GM20431 (cell line): ENCODE data around the gene AKAP9.
"Not testable (repeated sequence)": the region's sequence is repeated elsewhere in the genome, so short reads cannot be mapped to it uniquely, and the experiment has no call there.

Source experiments
- in situ Hi-C: fragments of 300-500 bp; cut with MseI, MboI; formaldehyde crosslinking; loops from one replicate; pipeline ENCODE4 v1.15.0; 2020; ENCODE audit warnings: low sequenced_read_pairs; ENCODE audit not compliant: unreplicated experiment

The AKAP9 gene

DNA sequence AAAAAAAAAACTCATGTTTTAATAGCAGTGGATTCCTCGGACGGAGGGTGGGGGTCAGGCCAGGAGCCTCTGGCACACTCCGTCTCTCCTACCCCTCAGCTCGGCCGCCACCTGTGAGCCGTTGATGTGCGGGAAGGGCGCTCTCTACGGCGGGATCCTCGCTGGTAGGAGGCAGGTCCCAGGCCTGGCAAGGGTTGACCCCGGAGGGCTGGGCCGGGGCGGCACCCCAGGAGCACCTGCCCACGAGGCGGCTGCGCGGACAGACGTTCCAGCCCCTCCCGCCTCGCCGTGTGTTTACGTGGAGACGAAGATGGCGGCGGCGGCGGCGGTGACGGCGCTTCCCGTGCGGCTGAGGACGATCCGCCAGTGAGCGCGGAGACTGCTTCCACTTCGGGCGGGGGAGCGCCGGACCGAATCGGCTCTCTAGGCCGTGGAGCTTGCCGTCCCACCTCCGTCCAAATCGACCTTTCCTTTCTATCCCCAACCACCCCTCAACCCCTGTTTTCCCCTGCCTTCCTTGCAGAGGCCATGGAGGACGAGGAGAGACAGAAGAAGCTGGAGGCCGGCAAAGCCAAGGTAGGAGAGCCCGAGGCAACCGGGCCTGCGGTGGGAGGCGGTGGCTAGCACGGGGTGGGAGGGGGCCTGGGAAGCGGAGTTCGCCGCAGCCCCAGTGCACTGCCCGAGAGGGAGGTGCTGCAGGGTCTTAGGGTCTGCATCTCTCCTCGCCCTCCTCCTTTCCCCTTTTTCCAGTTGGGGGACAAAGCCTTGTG, at the start of gene AKAP9:
AKAP9 (plus strand) TSS at position 291 of the 770 bp plus-strand sequence; CDS start at position 529, 238 bp downstream.
- in situ Hi-C loops, result no loop called here

DNA sequence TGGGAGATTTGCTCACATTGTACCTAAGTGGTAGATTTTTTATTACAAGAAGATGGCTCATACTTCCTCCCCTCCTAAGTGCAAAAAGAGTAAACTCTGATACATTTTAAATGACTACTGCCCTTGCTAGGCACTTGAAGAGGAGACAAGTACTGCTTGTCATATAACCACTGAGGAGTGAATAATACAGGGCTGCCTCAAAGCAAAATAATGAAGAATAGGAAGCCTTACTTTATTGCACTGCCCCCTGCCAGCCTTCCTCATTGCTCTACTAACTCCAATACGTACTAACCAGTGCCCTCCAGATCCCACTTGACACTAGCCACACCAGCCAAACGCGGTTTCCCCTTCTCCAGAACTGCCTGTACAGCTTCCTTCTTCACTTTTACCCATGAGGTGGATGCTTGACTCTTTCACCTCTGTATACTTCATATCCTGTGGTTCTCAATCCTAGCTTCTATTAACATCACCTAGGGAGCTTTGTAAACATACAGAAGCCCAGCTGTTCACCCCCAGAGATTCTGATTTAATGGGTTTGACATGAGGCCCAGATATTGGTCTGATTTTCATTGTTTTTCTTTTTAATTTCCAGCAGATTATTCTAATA, 48.5 kb upstream of the AKAP9 start:
- in situ Hi-C loops, result no loop called here

DNA sequence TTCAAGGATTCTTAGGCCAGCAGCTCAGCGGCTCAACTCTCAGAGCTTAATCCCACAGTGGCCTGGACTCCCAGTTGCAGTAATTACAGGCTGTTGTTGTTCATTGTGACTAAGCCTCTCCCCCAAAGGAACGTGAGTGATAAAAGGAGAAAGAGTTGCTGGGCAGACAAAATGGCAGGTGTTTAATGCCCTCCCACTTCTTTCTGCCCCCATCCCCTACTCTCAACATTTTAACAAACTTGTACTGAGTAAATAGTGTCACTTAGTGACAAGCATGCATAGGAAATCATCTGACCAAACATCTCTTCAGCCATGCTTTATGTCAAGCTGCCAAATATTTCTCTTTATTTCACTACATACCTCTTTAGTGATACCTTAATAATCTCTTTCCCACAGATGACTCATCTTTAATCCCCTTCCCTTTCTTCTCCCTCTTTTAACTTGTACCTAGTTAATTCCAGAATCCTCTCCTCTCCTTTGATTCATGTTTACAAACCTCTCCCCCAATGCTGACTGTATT, 47.8 kb upstream of the AKAP9 start:
- in situ Hi-C loops, result no loop called here

DNA sequence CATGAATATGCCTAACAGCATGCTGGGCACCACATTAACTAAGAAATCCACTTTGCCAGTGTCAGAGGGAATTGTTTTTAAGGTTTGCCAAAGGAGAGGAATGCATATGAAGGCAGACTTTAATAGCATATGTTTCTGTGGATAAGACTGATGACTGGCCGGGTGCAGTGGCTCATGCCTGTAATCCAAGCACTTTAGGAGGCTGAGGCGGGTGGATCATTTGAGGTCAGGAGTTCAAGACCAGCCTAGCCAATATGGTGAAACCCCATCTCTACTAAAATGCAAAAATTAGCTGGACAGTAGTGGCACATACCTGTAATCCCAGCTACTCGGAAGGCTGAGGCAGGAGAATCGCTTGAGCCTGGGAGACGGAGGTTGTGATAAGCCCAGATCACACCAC, 47.0 kb upstream of the AKAP9 start:
- in situ Hi-C loops, result not testable (repeated sequence)

GRCh38 chr7:91894781-91895480, 45.7 kb upstream of the AKAP9 start:
- in situ Hi-C loops, result no loop called here

GRCh38 chr7:91898240-91898992, 42.2 kb upstream of the AKAP9 start:
- in situ Hi-C loops, result no loop called here

DNA sequence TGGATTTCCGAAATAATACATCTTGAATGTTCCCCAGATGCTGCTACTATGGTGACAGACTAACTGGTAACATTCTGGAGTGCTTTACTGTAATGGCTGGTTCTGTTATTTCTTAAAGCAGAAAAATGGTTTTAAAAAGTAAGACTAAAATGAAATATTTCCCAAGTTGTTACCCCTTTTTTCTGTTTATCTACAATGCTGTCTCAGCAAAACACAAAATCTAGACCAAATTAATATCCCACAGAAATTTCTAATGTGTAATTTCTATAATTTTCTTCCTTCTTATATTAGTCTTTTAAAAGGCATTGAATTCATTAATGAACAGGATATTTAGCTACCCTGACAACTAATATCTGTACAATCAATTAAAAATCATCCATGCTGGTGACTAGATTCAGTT, 41.1 kb upstream of the AKAP9 start:
- in situ Hi-C loops, result no loop called here

GRCh38 chr7:91910171-91910570, 30.5 kb upstream of the AKAP9 start:
- in situ Hi-C loops, result no loop called here

- in situ Hi-C loops, result no loop called here
Observed at GRCh38 chr7:91911121-91911520, 29.5 kb upstream of the AKAP9 start.

GRCh38 chr7:91912494-91912893, 28.2 kb upstream of the AKAP9 start:
- in situ Hi-C loops, result no loop called here

DNA sequence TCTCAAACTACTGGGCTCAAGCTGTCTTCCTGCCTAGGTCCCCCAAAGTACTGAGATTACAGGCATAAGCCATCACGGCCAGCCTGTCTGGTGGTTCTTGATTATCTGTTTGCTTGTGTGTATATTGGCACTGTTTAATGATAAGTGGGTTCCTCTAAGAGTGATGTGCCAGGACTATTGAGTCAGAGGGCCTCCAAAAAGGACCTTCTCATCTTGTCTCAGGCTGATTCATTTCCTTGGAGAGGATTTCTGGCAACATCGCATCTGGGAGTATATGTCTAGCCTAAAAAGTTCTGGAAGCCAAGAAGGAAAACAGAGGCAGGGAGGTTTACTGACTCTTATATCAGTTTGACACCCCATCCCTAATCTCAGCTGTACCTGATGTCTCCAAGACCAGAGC, 27.1 kb upstream of the AKAP9 start:
- in situ Hi-C loops, result no loop called here

- in situ Hi-C loops, result no loop called here
Observed at GRCh38 chr7:91915401-91916050, 25.1 kb upstream of the AKAP9 start.

DNA sequence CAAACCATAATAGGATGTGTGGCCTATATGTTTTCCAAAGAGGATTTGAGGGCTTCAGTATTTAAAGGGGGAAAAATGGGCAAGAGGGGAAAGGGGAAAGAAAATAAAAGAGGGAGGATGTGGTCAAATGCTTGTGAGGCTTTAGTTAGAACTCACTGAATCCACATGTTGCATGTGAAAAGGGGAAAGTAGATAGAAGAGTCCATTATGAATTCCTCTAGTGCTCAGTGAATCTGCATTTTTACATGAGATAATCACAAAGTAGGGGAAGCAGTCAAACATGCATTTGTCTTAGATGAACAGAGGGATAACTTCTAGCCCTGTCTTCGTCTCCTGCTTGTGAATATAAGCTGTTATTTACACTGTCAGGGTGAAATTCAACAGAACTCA, 24.6 kb upstream of the AKAP9 start:
- in situ Hi-C loops, result no loop called here

DNA sequence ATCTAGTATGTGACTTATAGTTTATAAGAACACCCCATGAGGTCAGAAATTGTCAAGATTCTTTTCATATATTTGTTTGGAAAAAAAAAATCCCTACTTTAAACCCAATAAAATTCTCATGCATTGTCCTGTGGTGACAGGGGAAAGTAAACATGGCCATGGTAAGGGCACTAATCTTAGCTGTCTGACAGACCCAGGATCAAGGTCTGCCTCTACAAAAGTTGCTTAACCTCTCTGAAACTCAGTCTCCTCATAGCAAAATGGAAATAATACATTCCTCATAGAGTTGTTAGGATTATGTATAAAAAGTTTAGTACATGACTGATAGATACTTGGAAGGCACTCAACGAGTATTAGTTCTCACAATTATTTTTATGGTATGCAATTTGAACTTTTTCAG, 22.3 kb upstream of the AKAP9 start:
- in situ Hi-C loops, result no loop called here

GRCh38 chr7:91922857-91923256, 17.8 kb upstream of the AKAP9 start:
- in situ Hi-C loops, result no loop called here

DNA sequence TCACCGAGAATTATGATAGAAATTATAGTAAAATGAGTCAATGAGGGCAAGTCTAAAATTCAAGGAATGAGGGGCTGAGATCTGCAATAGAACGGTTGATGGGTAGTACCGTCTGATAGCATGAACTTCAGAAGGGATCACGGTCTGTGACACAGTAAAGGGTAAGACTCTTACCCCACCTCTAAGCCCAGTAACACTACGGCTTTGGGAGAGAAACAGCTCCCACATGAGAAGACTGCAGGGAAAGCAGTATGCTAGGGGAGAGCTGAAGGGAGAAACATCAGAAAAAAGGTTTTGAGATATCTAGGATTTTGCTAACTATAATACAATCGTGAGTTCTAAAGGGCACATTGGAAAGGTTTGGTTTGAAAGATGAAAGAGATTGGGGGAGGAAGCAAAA, 12.8 kb upstream of the AKAP9 start:
- in situ Hi-C loops, result no loop called here

DNA sequence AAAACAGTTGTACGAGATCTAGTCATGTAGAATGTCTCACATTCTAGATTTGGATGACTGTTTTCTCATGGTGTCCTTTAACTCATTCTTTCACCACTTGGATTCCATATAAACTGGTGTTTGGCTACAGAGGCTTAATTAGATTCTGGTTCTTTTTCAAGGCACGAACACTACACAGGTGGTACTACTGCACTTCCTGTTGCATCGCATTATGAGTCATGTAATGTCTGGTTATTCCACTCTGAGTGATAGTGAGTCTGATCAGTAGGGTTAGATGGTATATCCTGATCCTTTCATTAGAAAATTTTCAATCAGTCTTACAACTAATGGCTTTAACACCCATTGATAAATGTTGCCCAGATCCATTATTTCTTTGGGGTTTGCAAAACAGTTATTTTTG, 11.2 kb upstream of the AKAP9 start:
- in situ Hi-C loops, result no loop called here

DNA sequence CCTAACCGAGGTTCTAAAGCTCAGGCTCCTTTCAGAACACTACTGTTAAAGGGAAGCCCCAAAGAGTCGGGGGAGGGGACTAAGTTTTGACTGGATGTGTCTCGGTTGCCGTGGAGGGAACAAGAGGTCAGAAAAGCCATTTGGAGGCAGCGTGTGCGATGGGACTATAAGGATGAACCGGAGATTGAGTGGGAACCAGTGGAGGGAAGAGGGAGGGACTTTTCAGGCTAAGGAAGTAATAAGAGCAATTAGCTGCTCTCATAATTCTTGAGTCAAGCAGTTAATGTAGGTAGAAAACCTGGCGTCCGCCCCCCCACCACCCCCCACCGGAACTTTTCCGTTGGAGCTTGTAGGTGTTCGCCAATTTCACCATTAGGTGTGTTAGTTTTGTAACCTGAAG, 491 bp upstream of the AKAP9 start:
- in situ Hi-C loops, result no loop called here

DNA sequence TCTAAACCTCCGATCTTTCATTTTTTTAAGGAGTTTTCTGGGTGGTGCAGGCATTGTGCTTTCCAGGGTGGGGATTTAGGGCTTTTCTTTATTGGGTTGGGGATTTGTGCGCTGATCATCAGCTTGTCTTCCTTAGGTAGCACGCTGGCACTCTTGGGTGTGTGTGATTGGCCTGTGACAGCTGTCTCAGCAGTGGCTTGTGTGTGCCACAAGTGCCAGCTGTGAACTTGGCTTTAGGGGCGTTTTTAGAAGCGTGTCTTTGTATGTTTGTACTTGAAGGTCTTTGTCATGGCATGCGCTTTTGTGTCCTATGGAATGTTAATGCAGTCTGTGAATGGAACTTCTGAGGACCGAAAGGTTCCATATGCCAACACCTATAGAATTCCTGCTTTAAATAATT, 788 bp downstream of the AKAP9 start:
- in situ Hi-C loops, result no loop called here

DNA sequence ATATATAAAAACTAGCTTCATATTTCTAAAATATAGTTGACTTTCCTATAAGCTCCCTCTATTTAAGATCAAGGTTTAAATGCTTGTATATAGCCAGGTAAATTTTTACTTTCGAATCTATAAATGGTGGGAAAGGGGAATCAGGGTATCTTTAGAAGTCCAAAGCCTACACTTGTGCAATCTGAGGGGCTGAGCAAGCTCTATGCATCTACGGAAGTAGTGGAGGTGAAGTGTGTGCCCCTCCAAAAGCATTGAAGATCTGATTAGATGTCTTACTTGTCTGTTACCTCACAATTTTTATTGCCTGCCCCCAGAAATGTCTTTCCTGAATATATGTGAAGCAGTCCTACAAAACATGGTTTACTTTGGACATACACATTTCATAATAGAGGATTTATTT, 1.6 kb downstream of the AKAP9 start:
- in situ Hi-C loops, result no loop called here
